GM18870 (cell line): ENCODE data around the gene CCDC86.
A peak's percentile ranks its signal among the peaks of the same experiment; 100 is the strongest.
"Not testable (repeated sequence)": the region's sequence is repeated elsewhere in the genome, so short reads cannot be mapped to it uniquely, and the experiment has no call there.

Source experiments
- ATAC-seq: cut with Tn5 transposase; IDR thresholded peaks from one replicate; pipeline ENCODE4 v1.9.1; 2021; ENCODE audit warnings: moderate library complexity; ENCODE audit not compliant: unreplicated experiment

The CCDC86 gene

GRCh38 chr11:60841797-60842667 lies at the start of gene CCDC86:
TSS of gene CCDC86 (plus strand) at chr11:60842113. CDS start at chr11:60842125, 12 bp downstream.
- ATAC-seq, result peak; percentile 42

DNA sequence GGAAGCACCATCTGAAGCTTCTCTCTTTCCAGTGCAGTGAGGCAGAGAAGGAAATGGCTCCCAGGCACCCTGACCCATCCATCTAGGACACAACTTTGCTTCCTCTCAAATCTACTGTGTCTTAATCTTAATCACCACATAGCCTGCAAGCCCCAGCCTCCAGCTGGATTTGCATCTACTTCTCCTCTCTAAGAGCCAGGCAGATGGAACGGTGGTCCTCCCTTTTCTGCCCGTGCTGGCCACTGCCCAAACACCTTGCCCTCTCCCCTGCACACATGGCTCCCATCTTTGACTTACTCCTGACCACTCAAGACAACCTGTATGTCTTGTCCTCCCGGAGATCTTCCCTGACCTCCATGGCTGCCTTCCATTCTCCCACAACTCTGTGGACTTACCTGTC lies 49.4 kb upstream of the CCDC86 start:
- no peak for ATAC-seq

- ATAC-seq, result no peak
Measured at GRCh38 chr11:60795291-60795690, 46.6 kb upstream of the CCDC86 start.

GRCh38 chr11:60797846-60798630 lies 43.9 kb upstream of the CCDC86 start:
- no peak for ATAC-seq

GRCh38 chr11:60798631-60799030 lies 43.3 kb upstream of the CCDC86 start:
- ATAC-seq, result no peak

DNA sequence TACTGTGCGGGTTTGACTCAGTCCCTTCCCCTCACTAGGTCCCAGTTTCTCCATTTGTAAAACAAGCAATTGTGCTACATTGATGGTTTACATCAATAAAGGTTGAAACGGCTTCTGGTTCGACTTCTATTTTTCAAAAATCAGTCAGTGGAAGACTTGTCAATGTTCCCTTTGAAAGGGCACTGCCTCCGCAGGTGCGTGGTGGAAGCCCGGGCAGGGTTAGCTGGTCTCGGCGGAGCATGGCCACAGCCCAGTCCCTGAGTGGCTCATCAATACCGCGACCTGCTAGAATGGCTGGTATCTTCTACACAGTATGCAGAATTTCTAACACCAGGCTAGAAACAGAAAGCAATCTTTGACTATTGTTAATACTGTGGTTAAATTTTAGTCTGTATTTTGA lies 40.7 kb upstream of the CCDC86 start:
- ATAC-seq, result no peak

- no peak for ATAC-seq
Measured at GRCh38 chr11:60803273-60803936, 38.5 kb upstream of the CCDC86 start.

DNA sequence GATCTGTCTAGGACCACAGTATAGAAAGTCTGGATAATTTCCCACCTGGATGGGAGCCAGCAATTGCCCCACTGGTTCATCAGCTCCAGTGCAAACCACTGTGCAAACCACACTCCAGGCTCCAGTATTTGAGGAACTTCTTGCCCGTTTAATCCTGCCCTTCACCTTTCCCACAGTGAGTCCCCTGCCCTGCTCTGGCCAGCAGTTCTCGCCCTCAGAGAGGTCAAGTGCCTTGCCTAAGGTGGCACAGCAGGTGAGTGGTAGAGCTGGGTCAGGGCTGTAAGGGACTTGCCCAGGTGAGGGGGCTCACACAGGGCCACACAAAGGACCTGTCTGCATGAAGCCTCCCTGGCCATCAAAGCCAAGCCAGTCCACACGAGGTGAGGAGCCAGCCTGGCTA lies 32.7 kb upstream of the CCDC86 start:
- no peak for ATAC-seq

- ATAC-seq, result no peak
Measured at GRCh38 chr11:60809691-60810090, 32.2 kb upstream of the CCDC86 start.

- ATAC-seq, result no peak
Measured at GRCh38 chr11:60810151-60810550, 31.8 kb upstream of the CCDC86 start.

DNA sequence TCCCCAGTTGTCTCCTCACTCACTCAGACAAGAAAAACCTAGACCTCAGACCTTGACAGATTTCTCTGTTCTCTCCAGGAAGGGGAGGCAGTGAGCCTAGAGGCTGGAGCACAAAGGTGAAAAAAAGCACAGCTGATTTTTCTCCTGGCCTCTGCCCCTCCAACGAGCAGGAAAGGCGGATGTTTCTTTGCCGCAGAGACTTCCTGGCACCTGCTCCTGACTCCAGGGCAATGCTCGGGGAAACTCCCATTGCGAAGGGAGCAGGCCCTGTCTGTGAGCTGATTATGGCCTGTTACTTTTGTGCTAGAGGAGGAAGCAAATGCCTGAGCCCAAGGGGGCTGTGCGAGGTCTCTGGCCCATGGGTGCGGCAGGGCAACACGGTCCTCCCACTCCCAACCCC lies 31.3 kb upstream of the CCDC86 start:
- no peak for ATAC-seq

DNA sequence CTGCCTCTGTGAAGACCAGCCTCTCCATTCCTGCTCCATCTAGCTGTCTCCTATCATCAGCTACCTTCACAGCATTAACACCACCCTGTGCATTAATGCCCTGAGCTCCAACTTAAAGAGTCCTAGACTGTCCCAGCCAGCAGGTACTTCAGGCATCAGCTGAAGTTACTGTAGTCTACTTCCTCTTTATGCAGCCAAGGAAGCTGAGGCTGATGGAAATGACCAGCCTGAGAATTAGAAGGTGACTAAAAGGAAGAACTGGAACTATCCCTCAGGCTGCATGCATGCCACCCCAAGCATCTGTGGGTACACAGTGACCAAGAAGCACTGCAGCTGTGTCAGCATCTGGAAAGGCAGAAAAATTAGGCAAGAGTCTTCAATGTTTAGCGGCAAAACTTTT lies 28.6 kb upstream of the CCDC86 start:
- no peak for ATAC-seq

- no peak for ATAC-seq
Measured at GRCh38 chr11:60814112-60814511, 27.8 kb upstream of the CCDC86 start.

DNA sequence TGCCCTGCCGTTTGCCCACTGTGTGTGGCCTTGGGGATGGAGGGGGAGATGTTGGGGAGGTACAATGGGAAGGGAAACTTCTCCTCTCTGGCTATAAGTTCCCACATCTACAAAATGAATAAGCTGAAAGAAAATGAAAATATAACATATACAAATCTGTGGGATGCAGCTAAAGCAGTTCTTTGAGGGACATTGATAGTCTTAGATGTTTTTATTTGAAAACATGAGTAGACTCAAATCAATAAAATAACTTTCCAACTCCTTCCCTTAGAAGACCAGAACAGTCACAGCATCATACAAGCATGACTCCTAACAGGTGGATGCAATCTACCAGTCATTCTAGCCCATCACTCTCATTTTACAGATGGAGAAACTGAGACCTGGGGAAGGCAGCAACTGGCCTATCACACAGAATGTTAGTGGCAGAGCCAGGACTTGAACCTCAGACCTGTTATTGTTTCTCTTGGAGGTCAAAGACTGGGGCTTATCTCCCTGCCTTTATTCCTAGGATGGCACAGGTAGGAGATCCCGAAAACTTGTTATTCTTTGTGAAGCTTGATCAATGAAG lies 25.2 kb upstream of the CCDC86 start:
- ATAC-seq, result no peak

- ATAC-seq, result no peak
Measured at GRCh38 chr11:60818057-60818456, 23.9 kb upstream of the CCDC86 start.

GRCh38 chr11:60821827-60822599 lies 19.9 kb upstream of the CCDC86 start:
- ATAC-seq, result no peak

DNA sequence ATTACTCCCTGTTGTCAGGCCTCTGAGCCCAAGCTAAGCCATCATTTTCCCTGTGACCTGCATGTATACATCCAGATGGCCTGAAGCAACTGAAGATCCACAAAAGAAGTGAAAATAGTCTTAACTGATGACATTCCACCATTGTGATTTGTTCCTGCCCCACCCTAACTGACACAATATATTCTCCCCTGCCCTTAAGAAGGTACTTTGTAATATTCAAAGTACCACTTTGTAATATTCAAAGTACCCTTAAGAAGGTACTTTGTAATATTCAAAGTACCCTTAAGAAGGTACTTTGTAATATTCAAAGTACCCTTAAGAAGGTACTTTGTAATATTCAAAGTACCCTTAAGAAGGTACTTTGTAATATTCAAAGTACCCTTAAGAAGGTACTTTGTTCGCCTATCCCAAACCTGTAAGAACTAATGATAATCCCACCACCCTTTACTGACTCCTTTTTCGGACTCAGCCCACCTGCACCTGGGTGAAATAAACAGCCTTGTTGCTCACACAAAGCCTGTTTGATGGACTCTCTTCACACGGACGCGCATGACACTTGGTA lies 18.1 kb upstream of the CCDC86 start:
- not testable (repeated sequence) for ATAC-seq

GRCh38 chr11:60825118-60825517 lies 16.8 kb upstream of the CCDC86 start:
- ATAC-seq, result no peak

DNA sequence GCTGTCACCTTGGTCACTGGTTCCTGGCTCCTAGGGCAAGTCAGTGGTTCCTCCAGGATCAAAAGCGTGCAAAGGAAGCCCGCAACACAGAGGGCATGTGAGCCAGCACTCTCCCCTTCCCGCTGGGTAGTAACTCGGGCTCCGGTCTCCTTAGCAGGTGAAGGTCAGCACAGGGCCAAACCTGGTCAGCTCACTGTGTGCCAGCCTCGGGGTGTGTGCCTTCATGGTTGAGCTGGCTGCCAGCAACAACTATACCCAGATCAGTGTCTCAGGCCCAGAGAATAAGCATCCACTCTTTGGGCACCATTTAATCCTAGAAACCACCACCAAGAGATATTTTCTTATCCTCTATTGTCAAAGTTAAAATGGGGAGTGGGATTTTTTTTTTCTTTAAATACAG lies 16.1 kb upstream of the CCDC86 start:
- ATAC-seq, result no peak

GRCh38 chr11:60830478-60831142 lies 11.3 kb upstream of the CCDC86 start:
- ATAC-seq, result no peak
